Activated CD4-positive, alpha-beta T cell treated with anti-CD3 and anti-CD28 coated beads for 24 hours (primary cell): Measurements from ENCODE around the gene ZNF654.
"Not testable (repeated sequence)": the region's sequence is repeated elsewhere in the genome, so short reads cannot be mapped to it uniquely, and the experiment has no call there.

Experiments used
- DNase-seq, 2 donors: peaks; one replicate each; pipeline ENCODE4 v3.0.0-alpha.2; 2020; ENCODE audit warnings: low read depth in 2 of 2

The ZNF654 gene

DNA sequence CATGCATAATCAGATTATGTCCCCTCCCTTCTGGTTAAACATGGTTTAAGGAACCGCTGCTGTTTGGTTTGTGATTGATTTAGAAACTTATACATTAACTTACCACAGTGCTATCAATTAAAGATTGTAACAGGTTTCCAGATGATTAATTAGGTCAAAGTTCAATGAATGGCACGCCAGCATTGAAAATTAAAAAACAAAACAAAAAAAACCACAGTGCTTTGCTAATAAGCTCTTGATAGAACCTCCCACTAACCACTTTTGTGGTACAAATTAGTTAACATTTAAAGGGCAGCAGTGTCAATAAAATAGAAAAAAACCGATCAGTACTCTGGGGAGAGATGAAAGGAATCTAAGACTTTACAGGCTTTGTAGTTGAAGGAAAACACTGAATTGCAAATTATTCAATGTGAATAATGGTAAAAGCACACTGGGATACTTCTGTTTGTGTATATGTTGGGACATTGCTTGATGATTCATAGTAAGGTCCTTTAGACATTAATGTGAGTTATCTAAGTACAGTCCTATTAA lies 83.1 kb downstream of the ZNF654 start:
- DNase-seq, result no peak

DNA sequence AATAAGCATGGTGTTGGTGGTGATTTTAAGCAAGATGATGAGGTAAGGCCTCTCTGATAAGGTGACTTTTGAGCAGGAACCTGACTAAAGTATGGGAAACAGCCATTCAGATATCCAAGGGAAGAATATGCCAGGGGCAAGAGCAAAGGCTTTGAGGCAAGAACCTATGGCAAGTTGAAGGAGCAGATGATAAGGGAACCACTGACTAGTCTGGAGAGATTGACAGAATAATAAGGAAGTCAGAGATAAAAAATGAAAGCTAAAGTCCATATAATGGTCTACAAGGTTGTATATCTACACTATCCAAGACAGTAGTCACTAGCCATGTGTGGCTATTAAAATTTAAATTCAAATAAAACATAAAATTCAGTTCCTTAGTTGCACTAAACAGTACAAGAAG lies 88.2 kb downstream of the ZNF654 start:
- no peak for DNase-seq

DNA sequence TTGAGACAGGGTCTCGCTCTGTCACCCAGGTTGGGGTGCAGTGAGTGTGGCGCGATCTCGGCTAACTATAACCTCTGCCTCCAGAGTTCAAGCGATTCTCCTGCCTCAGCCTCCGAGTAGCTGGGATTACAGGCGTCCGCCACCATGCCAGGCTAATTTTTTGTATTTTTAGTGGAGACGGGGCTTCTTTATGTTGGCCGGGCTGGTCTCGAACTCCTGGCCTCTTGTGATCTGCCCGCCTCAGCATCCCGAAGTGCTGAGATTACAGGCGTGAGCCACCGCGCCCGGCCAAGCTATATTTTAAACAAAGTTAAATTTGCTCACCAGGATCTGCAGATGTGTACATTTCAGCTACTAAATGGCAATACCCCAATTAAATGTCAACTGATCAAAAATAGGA lies 89.6 kb downstream of the ZNF654 start:
- DNase-seq, result no peak

DNA sequence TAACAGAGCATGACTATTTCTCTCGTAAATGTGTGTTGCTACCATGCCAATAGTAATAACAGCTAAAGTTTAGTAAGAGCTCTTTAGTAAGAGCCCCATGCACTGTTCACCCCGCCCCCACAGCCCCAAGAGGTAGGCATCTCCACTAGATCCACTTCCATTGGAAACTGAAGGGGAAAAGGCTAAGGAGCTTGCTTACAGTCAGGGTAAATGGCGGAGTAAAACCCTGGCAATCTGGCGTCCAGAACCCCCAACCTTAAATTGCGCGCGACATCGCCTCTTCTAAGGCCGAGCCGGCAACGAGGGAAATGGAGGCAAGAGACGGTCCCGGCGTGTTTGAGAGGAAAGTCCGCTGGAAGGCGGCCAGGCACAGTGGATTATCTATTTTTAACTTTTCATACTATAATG lies 90.0 kb downstream of the ZNF654 start:
- DNase-seq, result peak in 1 of 2 donors; percentile 38

DNA sequence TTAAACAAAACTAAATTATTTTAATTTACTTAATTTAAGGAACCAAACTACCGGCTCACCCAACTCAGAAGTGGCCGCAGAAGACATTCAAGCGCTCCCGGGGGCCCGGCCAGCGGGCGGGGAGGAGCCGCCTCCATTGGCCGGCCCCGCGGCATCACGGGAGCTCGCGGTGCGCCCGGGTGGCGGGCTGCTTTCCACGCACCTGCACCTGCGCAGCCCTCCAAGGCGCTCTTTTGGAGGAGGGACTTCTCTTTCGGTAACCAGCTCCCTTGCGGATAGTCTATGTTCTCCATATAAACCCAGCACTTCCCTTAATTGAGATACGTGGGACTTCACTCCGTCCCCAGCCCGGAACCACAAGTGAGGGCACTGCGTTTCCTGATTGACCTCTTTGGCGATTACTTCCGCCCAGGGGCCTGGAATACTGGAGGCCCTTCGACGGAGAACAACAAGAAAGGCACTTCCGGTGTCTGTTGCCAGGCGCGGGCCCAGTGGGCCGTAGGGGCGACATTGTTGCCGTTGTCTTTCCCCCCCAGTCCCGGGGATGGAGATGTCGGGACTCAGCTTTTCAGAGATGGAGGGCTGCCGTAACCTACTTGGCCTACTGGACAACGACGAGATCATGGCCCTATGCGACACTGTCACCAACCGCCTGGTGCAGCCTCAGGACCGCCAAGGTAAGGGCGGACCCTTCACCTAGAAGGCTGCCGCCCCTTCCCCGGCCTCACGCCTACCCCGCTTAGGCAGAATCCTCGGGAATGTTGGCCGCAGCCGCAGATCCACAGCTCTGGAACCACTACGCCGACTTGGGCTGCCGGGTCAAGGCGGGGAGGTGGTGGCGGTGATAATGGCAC lies 90.7 kb downstream of the ZNF654 start, which contains the start of gene C3orf38:
TSS of gene C3orf38 (plus strand) at position 451 of the 854 bp plus-strand sequence. CDS start at position 545, 94 bp downstream.
- peak; percentile 56 to 57 for DNase-seq

DNA sequence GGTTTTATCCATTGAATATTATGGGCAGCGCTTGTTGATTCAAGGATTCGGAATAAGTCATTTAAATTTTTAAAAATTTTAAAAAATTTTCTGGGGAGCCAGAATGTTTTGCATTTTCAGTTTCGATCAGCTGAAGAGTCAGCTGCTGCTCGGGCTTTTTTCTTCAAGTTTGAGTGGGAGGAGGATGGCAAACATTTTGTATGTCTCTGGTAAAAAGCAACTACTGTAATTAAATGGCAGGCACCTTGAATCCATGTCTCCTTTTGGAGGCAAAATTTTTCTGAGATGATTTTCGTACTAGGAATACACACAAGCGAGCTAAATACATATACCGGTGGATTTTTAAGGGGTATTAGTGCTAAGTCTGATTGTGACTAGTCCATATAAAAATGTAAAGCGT lies 91.3 kb downstream of the ZNF654 start:
- DNase-seq, result peak in 1 of 2 donors; percentile 12

DNA sequence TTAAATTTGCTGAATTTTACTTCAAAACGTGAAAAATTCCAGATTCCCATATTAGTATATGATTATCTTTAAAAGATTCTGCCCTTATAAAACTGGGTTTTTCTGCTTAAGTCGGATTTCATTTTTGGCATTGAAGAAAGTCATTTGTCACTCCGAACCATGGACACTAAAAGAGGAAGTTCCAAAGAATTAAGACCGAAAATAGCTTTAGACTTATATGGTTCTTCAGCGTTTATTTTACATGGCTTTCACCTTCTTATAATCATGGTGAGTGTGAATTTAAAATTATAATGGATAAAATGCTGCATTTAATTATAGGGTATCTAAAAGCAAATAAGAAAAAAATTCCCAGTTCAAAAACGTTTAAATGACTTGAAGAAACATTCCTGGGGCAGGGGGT lies 91.8 kb downstream of the ZNF654 start:
- no peak for DNase-seq

DNA sequence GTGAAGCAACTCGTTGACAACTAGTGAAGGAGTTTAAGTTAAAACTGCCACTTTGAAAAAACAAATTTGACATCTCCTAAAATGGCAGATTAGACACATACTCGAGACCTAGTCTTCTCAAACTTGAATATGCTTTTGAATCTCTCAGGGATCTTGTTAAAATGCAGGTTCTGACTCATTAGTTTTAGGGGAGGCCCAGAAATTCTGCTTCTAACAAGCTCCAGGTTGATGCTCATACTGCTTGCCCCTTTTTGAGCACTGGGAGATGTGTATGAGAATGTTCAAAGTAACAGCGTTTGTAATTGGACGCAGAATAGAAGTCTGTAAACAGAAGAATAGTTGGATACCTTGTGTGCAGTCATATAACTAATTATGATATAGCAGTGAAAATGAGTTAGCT lies 92.3 kb downstream of the ZNF654 start:
- peak in 1 of 2 donors; percentile 1 for DNase-seq

DNA sequence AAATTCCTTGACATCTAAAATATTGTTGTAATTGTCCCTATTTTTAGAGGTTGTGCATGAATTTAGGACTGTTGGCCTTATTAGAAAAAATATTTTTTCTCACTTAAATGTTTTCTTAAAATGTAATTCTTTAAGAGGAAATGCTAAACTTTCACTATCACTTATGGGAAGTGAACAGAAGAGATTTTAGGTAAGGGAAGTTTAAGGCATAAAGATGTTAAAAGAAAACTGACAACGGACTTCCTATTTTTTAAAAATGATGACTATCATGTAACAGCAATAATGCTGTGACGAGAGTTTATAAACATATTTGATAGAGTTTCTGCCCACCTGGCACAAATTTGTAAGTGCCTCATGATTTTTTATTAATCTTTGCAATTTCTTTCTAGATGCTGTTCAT lies 93.8 kb downstream of the ZNF654 start:
- no peak for DNase-seq

DNA sequence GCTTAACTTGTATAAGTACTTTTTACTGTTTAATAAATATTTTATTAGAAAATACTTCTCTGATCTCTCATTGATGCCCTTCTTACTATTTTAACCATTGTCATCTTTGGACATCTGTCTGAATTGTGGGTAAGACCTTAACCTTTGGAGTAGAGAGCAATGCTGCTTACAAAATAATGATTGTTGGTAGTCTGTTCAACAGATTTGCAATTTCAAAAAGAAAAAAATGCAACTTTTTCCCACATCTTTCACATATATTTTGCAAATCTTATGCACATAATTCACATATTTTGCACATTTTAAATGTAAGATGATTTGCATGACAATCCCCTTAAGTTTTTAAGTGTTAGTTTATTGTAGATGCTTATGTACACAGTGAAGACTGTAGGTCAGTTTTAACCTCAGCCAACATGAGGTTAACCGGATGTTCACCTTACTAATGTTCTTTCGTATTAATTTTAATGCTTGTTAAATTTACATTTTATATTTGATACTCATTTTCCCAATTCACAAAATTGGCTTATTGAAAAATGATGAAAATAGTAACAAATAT lies 107.4 kb downstream of the ZNF654 start:
- DNase-seq, result no peak

DNA sequence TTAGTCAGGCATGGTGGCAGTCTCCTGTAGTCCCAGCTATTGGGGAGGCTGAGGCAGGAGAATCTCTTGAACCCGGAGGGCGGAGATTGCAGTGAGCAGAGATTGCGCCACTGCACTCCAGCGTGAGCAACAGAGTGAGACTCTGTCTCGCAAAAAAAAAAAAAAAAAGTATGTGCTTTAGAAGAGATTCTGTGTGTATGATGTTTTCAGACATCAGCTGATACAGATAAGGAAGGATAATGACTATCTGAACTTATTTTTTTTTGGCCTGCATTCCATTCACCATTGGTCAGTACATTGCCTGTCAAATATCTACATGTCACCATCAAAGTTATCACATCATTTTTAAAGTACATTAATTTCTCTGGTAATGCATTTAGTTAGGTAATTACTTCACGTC lies 108.1 kb downstream of the ZNF654 start:
- no peak for DNase-seq

DNA sequence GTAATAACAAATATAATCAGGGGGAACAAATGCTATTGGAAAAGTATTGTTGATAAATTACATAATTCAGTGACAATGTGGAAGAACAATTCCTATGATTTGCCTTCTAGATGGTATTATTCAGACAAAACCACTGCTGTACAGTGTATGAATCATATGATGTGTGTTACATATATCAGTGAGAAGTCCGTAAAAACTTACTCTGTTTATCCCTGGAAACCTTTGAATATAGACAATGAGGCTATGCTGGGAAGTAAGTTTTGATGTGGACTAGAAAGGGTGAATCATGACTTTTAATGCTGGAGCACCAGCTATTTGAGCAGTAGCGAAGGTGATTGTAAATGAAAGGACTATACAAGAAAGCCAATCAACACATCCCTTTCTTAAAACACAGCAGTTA lies 108.6 kb downstream of the ZNF654 start:
- DNase-seq, result no peak

DNA sequence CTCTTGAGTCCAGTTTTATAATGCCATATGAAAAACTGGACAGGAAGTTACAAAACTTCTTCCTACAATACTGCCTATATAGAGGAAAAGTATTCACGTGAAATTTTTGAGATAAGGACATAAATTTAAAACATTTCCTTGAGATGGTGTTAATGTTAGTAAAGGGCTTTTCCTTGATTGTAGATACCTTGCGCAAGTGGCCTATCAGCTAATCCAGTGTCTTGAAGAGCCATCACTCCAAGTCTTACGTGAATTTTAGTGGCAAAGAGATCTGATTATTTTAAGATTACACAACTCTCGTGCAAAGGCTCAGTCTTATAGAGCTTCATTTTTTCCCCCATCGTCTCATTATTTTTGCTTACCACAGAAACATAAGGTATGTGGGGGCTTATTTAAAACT lies 109.1 kb downstream of the ZNF654 start:
- no peak for DNase-seq

DNA sequence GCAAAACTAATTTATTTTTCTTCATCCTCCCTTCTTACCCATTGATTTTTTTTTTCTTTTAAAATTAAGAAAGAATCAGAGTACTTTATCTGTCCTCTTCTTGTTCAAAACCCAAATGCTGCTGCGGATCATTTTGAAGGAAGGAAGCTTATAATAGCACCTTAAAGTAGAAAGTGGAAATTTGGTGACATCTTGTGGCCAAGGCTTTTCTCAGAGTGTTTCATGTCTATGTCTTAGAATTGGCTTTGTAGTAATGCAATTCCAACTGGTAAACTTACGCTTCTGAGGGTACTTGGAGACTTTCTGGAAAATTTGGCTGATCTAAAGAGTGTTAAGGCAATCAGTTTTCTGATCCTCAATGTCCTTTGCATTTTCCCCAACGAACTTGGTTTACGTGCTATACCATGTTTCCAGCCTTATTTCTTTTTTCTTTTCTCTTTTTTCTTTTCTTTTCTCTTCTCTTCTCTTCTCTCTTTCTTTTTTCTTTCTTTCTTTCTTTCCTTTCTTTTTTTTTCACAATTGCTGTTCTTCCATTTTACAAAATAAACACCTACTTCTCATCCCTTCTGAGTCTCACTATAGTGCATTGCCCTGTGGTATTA lies 121.4 kb downstream of the ZNF654 start:
- no peak for DNase-seq

DNA sequence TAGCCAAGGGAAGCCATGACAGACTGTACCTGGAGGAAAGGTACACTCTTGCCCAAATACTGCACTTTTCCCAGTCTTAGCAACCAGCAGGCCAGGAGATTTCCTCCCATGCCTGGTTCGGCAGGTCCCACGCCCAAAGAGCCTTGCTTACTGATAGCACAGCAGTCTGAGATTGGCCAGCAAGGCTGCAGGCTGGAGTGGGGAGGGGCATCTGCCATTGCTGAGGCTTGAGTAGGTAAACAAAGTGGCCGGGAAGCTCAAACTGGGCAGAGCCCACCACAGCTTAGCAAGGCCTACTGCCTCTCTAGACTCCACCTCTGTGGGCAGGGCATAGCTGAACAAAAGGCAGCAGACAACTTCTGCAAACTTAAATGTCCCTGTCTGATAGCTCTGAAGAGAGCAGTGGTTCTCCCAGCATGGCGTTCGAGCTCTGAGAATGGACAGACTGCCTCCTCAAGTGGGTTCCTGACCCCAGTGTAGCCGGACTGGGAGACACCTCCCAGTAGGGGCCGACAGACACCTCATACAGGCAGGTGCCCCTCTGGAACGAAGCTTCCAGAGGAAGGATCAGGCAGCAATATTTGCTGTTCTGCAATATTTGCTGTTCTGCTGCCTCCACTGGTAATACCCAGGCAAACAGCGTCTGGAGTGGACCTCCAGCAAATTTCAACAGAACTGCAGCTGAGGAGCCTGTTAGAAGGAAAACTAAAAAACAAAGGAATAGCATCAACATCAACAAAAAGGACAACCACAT lies 123.3 kb downstream of the ZNF654 start:
- DNase-seq, result not testable (repeated sequence)

DNA sequence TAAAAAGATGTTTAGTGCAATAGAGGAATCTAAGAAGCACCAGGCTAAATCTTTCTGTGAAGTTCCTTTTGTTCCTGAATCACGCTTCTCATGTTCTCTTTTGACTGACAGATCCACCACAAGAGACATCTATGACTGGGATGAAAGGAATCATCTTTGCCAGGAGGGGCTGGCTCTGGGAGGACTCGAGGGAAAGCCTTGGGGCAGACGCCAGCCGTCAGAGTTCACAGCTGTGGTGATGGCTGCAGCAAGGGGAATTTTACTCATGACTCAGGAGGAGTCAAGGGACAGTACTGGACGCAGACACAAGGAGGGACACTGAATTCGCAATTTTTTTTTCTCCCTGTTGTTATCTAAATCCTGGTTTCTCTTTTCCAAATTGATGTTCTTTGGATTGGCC lies 129.4 kb downstream of the ZNF654 start:
- no peak for DNase-seq

DNA sequence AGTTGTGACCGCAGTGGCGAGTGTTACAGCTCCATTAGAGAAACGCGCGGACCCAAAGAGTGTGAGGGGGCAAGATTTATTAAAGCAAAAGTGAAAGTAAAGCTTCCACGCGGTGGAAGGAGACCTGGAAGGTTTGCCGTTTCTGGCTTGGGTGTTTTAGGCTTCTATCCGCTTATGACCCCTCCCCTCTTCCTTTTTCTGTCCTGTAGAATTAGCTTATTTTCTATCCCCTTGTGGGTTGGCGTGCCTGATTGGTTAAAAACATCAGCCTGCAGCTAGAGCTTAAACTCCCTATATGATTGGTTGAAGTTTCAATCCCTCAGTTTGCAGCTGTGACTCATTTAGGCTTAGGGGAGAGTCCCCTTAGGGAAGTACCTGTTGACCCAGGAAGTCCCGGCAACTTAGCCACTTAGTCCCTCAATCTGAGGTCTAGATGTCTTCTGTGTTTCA lies 130.3 kb downstream of the ZNF654 start:
- DNase-seq, result no peak

DNA sequence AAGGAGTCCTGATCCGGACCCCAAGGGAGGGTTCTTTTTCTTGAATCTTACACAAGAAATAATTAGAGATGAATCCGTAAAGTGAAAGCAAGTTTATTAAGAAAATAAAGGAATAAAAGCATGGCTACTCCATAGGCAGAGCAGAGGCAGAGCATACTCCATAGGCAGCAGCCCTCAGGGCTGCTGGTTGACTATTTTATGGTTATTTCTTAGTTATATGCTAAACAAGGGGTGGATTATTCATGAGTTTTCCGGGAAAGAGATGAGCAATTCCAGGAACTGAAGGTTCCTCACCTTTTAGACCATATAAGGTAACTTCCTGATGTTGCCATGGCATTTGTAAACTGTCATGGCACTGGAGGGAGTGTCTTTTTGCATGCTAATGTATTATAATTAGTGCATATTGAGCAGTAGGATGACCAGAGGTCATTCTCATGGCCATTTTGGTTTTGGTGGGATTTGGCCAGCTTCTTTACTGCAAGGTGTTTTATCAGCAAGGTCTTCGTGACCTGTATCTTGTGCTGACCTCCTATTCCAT lies 132.9 kb downstream of the ZNF654 start:
- no peak for DNase-seq

DNA sequence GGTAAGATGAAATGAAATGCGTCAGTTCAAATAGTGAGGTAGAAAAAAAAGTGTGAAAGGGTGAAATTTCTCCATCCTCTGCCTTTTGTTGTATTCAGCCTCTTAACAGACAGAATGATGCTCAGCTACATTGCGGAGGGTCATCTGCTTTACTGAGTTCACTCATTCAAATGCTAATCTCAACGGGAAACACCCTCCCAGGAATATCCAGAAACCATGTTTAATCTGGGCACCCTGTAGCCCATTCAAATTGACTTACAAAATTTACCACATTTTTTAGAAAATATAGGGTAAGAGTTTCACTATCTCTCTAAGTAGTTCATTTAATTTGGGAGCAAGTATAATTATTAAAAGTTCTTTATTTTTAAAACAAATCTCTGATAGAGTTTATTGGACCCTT lies 133.6 kb downstream of the ZNF654 start:
- DNase-seq, result no peak
